Body of pancreas (tissue), 4 donors: Measurements from ENCODE around the gene PCGF5.

Experiments
- POLR2A ChIP-seq, 3 donors: fragments of 450-650 bp; IDR thresholded peaks; one replicate each; pipeline ENCODE4 v1.6.1; 2016; ENCODE audit warnings: antibody characterized with exemption in 3 of 3, mild to moderate bottlenecking in 2 of 3
- TF ChIP-seq, protein P1 (sequence below), 7 experiments: fragments of 450-650 bp in 4 of 7; fragments of 200-600 bp in 3 of 7; sonication (generic) in 3 of 7; IDR thresholded peaks; one replicate each; pipeline ENCODE4 v1.5.1; 2016 to 2019; ENCODE audit warnings: antibody characterized with exemption in 7 of 7

DNA sequence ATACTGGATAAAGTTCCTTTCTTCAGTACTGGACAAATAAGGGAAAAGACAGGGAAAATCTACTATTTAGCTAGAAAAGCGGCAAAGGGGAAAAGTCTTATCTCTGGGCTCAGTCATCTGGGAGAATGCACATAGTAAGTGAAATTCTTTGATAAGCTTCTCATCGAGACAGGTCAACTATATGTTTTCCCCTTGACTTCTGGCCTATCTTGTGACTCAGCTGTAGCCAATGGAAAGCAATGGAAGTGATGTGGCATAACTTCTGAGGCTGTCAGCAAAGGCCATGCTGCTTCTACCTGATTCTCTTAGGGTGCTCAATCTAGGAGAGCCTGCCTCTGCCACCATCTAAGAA, 91.9 kb downstream of the PCGF5 start:
- TF ChIP-seq, protein P1, sequence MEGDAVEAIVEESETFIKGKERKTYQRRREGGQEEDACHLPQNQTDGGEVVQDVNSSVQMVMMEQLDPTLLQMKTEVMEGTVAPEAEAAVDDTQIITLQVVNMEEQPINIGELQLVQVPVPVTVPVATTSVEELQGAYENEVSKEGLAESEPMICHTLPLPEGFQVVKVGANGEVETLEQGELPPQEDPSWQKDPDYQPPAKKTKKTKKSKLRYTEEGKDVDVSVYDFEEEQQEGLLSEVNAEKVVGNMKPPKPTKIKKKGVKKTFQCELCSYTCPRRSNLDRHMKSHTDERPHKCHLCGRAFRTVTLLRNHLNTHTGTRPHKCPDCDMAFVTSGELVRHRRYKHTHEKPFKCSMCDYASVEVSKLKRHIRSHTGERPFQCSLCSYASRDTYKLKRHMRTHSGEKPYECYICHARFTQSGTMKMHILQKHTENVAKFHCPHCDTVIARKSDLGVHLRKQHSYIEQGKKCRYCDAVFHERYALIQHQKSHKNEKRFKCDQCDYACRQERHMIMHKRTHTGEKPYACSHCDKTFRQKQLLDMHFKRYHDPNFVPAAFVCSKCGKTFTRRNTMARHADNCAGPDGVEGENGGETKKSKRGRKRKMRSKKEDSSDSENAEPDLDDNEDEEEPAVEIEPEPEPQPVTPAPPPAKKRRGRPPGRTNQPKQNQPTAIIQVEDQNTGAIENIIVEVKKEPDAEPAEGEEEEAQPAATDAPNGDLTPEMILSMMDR (IDR thresholded peaks at IDR 0.05) = no peak
- no peak for TF ChIP-seq POLR2A (IDR thresholded peaks at IDR 0.05)
